ENCODE data around the gene NEK9.
A peak's percentile ranks its signal among the peaks of the same experiment; 100 is the strongest.

The NEK9 gene

GRCh38 chr14:75091251-75091650, 35.6 kb downstream of the NEK9 start:
- no peaks in the 10 kb centered on the region for H3K27me3 ChIP-seq (ENCODE audit: insufficient read depth, low read length)
- no peak overlapping the region for H3K4me3 ChIP-seq (ENCODE audit: low read depth, low read length, poor library complexity, severe bottlenecking)
- TF ChIP-seq EZH2 (IDR thresholded peaks at IDR 0.05; ENCODE audit: borderline replicate concordance, low read length) (no peak), CTCF (IDR thresholded peaks at IDR 0.05; ENCODE audit: low read length) (no peak)
- no peaks in the 10 kb centered on the region for H3K9me3 ChIP-seq (ENCODE audit: low read length)
- no peak overlapping the region for H2AFZ ChIP-seq (ENCODE audit: low read length)
- peaks cover 65% of the 10 kb centered on the region for H3K36me3 ChIP-seq (ENCODE audit: insufficient read depth, low read length)
- no peaks in the 10 kb centered on the region for H3F3A ChIP-seq (ENCODE audit: insufficient read depth, low read length)
- H3K27ac ChIP-seq (ENCODE audit: low read depth, low read length, poor library complexity, severe bottlenecking): no peak overlapping the region
- no peak overlapping the region for H3K9ac ChIP-seq (ENCODE audit: low read length)
- H3K4me1 ChIP-seq (ENCODE audit: insufficient read depth, low read length, severe bottlenecking): no peaks in the 10 kb centered on the region
- H3K9me2 ChIP-seq (ENCODE audit: low read depth, low read length): no peaks in the 10 kb centered on the region
- no peaks in the 10 kb centered on the region for H3K79me2 ChIP-seq (ENCODE audit: insufficient read depth, low read length)
- H4K20me1 ChIP-seq (ENCODE audit: insufficient read depth, low read length): no peaks in the 10 kb centered on the region
- H3K4me2 ChIP-seq (ENCODE audit: low read length): no peak overlapping the region

- Histone ChIP-seq H3K4me1 (ENCODE audit: insufficient read depth, low read length, severe bottlenecking) (no peaks in the 10 kb centered on the region), H2AFZ (ENCODE audit: low read length) (no peak overlapping the region), H3K9me3 (ENCODE audit: low read length) (no peaks in the 10 kb centered on the region), H3K27me3 (ENCODE audit: insufficient read depth, low read length) (no peaks in the 10 kb centered on the region), H3K9me2 (ENCODE audit: low read depth, low read length) (no peaks in the 10 kb centered on the region), H3K27ac (ENCODE audit: low read depth, low read length, poor library complexity, severe bottlenecking) (no peak overlapping the region), H3K4me2 (ENCODE audit: low read length) (no peak overlapping the region), H3K9ac (ENCODE audit: low read length) (no peak overlapping the region), H3F3A (ENCODE audit: insufficient read depth, low read length) (no peaks in the 10 kb centered on the region), H3K4me3 (ENCODE audit: low read depth, low read length, poor library complexity, severe bottlenecking) (no peak overlapping the region), H3K36me3 (ENCODE audit: insufficient read depth, low read length) (peaks cover 64% of the 10 kb centered on the region), H4K20me1 (ENCODE audit: insufficient read depth, low read length) (no peaks in the 10 kb centered on the region), H3K79me2 (ENCODE audit: insufficient read depth, low read length) (no peaks in the 10 kb centered on the region)
- TF ChIP-seq CTCF (IDR thresholded peaks at IDR 0.05; ENCODE audit: low read length): no peak
- no peak for TF ChIP-seq EZH2 (IDR thresholded peaks at IDR 0.05; ENCODE audit: borderline replicate concordance, low read length)
Observed at GRCh38 chr14:75090353-75090752, 36.5 kb downstream of the NEK9 start.

GRCh38 chr14:75088566-75089373, 38.1 kb downstream of the NEK9 start:
- Histone ChIP-seq H4K20me1 (ENCODE audit: insufficient read depth, low read length) (no peaks in the 10 kb centered on the region), H3K4me2 (ENCODE audit: low read length) (no peak overlapping the region), H3K79me2 (ENCODE audit: insufficient read depth, low read length) (no peaks in the 10 kb centered on the region), H3K9ac (ENCODE audit: low read length) (no peak overlapping the region), H3K9me3 (ENCODE audit: low read length) (no peaks in the 10 kb centered on the region), H3K4me3 (ENCODE audit: low read depth, low read length, poor library complexity, severe bottlenecking) (no peak overlapping the region), H3K27me3 (ENCODE audit: insufficient read depth, low read length) (no peaks in the 10 kb centered on the region), H2AFZ (ENCODE audit: low read length) (no peak overlapping the region), H3F3A (ENCODE audit: insufficient read depth, low read length) (no peaks in the 10 kb centered on the region), H3K36me3 (ENCODE audit: insufficient read depth, low read length) (peaks cover 64% of the 10 kb centered on the region), H3K9me2 (ENCODE audit: low read depth, low read length) (no peaks in the 10 kb centered on the region), H3K27ac (ENCODE audit: low read depth, low read length, poor library complexity, severe bottlenecking) (no peak overlapping the region), H3K4me1 (ENCODE audit: insufficient read depth, low read length, severe bottlenecking) (no peaks in the 10 kb centered on the region)
- TF ChIP-seq CTCF (IDR thresholded peaks at IDR 0.05; ENCODE audit: low read length) (peak; percentile 80), EZH2 (IDR thresholded peaks at IDR 0.05; ENCODE audit: borderline replicate concordance, low read length) (no peak)

Data from OCI-LY1 (cell line).